ENCODE data around the gene CHD6.

The CHD6 gene

DNA sequence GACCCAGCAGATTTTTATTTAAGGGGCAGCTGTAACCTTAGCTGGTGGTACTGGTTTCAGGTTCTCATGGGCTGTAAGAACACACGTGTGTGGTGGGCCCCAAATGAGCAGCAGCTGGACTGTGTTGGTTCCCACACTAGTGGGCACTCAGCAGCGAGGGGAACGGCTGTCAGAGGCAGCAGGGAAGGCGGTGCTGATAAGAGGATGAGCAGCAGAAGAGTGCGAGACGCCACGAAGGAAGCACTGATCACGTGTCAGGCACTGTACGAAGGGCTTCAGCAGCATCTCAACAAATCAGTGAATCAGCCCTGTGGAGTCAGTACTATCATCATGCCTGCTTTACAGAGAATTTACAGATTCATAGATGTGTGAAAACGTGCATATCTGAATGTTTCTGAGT is 210.6 kb downstream of the CHD6 start:
- no peaks in the 10 kb centered on the region for H3K4me1 ChIP-seq (ENCODE audit: control insufficient read depth, insufficient read depth, low read length)
- H3K27ac ChIP-seq (ENCODE audit: low read depth, low read length), result no peak overlapping the region
- H3K9ac ChIP-seq (ENCODE audit: low read length), result no peak overlapping the region
- no peak overlapping the region for H3K4me3 ChIP-seq (ENCODE audit: low read depth, low read length)
- H3K36me3 ChIP-seq (ENCODE audit: control insufficient read depth, insufficient read depth, low read length), result peaks cover 92% of the 10 kb centered on the region
- no peaks in the 10 kb centered on the region for H3K27me3 ChIP-seq (ENCODE audit: control insufficient read depth, insufficient read depth, low read length)
- no peaks in the 10 kb centered on the region for H3K9me3 ChIP-seq (ENCODE audit: control insufficient read depth, insufficient read depth, low read depth, low read length)

DNA sequence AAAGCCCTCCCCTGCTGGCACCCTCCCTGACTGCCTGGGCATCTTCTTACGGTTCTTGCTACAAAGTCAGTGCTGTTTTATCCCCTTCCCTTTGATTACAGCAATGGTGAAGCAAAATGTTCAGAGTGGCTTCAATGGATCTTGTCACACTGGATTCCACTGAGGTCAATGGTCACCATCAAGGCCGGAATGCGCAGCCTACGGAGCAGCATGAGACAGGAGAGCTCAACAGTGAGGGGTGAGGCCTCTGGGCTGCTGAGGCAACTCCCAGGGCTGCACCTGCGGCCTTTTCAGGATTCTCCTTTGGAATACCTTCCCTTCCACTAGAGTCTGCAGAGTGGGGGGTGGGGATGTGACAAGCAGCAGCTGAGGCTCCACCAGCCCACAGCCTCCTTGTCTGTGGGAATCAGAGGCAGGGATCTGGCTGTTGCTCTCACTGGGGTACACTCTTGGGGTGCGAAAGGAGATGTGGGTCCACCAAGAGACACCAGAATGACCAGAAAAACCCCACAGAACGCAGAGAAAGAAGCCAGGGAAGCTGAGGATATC is 211.2 kb downstream of the CHD6 start:
- H3K27me3 ChIP-seq (ENCODE audit: control insufficient read depth, insufficient read depth, low read length), result no peaks in the 10 kb centered on the region
- no peak overlapping the region for H3K4me3 ChIP-seq (ENCODE audit: low read depth, low read length)
- H3K27ac ChIP-seq (ENCODE audit: low read depth, low read length), result no peak overlapping the region
- H3K9ac ChIP-seq (ENCODE audit: low read length), result peak overlapping the region; percentile 15
- H3K9me3 ChIP-seq (ENCODE audit: control insufficient read depth, insufficient read depth, low read depth, low read length), result no peaks in the 10 kb centered on the region
- no peaks in the 10 kb centered on the region for H3K4me1 ChIP-seq (ENCODE audit: control insufficient read depth, insufficient read depth, low read length)
- peaks cover 86% of the 10 kb centered on the region for H3K36me3 ChIP-seq (ENCODE audit: control insufficient read depth, insufficient read depth, low read length)

DNA sequence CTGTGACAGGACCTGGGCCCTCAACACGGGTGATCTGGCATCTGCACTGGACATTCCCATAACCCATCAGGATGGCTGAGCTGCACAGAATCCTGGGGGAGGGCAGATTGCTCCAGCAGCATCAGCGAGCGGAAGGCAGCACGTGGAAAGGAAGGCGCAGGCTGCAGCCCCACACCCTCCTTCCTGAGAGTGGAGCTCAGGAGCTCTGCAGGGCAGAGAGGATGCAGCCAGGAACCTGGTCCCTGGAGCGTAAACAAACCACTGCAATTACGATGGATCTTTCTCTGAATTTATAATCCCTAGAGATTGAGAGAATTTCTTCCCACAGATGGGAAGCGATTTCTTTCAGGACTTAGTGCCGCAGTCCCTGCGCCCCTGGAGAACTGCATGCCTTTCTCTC is 211.8 kb downstream of the CHD6 start:
- H3K4me1 ChIP-seq (ENCODE audit: control insufficient read depth, insufficient read depth, low read length), result no peaks in the 10 kb centered on the region
- peaks cover 80% of the 10 kb centered on the region for H3K36me3 ChIP-seq (ENCODE audit: control insufficient read depth, insufficient read depth, low read length)
- H3K9me3 ChIP-seq (ENCODE audit: control insufficient read depth, insufficient read depth, low read depth, low read length), result no peaks in the 10 kb centered on the region
- H3K27me3 ChIP-seq (ENCODE audit: control insufficient read depth, insufficient read depth, low read length), result no peaks in the 10 kb centered on the region
- H3K9ac ChIP-seq (ENCODE audit: low read length), result no peak overlapping the region
- no peak overlapping the region for H3K27ac ChIP-seq (ENCODE audit: low read depth, low read length)
- H3K4me3 ChIP-seq (ENCODE audit: low read depth, low read length), result no peak overlapping the region

DNA sequence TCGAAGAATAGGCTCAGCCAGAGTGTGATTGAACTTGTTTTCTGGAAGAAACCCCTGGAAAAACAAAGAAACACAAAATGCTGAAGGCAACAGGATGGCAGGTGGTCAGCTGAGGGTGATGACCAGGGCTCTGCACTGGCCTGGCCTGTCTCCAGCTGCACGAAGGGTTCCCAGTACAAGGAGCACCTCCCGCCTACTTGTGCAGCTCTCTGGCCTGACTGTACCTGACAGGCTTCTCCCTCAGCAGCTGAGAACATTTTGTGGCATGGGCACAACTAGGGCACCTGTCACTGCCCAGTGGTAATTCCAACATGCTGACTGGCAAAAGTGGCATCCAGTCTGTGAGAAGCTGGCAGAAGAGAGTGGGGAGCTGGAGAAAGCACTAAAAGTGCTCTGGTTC is 212.7 kb downstream of the CHD6 start:
- Histone ChIP-seq H3K27me3 (ENCODE audit: control insufficient read depth, insufficient read depth, low read length) (no peaks in the 10 kb centered on the region), H3K36me3 (ENCODE audit: control insufficient read depth, insufficient read depth, low read length) (peaks cover 71% of the 10 kb centered on the region), H3K27ac (ENCODE audit: low read depth, low read length) (no peak overlapping the region), H3K9me3 (ENCODE audit: control insufficient read depth, insufficient read depth, low read depth, low read length) (no peaks in the 10 kb centered on the region), H3K9ac (ENCODE audit: low read length) (no peak overlapping the region), H3K4me1 (ENCODE audit: control insufficient read depth, insufficient read depth, low read length) (no peaks in the 10 kb centered on the region), H3K4me3 (ENCODE audit: low read depth, low read length) (no peak overlapping the region)

DNA sequence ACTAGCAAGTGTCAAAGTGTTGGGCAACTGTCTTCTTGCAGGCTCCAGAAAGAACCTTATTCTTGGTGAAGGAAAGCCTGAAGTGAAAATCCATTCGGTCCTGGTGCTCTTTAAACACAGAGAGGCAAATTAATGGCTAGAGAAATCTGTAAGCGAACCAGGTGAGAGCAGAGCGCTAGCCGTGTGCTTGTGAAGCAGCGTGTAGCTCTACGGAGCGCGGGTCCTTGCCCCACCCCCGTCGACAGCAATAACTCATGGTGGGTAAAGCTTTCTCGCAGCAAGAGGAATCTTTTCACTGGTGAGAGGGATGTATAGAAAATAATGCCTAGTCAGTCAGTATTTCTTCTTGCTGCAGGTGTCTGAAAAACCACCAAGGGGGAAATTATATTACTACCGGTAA is 214.6 kb downstream of the CHD6 start:
- no peak overlapping the region for H3K9ac ChIP-seq (ENCODE audit: low read length)
- H3K36me3 ChIP-seq (ENCODE audit: control insufficient read depth, insufficient read depth, low read length), result peaks cover 52% of the 10 kb centered on the region
- H3K9me3 ChIP-seq (ENCODE audit: control insufficient read depth, insufficient read depth, low read depth, low read length), result no peaks in the 10 kb centered on the region
- H3K4me3 ChIP-seq (ENCODE audit: low read depth, low read length), result no peak overlapping the region
- H3K27me3 ChIP-seq (ENCODE audit: control insufficient read depth, insufficient read depth, low read length), result no peaks in the 10 kb centered on the region
- no peaks in the 10 kb centered on the region for H3K4me1 ChIP-seq (ENCODE audit: control insufficient read depth, insufficient read depth, low read length)
- H3K27ac ChIP-seq (ENCODE audit: low read depth, low read length), result no peak overlapping the region

DNA sequence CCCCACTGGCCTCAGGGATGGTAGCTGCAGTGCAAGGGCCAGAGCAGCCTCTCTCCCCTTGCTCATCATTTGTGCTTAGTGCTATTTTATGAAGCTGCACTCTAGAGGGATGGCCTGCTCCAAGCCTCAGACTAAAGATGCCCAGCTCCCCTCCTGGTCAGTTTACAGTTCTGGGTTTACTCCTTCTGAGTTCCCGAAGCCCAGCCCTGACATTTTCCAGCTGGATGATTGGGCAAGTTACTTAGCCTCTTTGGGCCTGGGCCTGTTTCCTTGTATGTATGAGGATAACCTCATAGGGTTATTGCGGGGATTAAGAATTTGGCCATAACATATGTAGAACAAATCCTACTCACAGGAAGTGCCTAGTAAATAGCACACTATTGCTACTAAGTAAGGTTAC is 219.8 kb downstream of the CHD6 start:
- Histone ChIP-seq H3K27ac (ENCODE audit: low read depth, low read length) (no peak overlapping the region), H3K9ac (ENCODE audit: low read length) (no peak overlapping the region), H3K4me3 (ENCODE audit: low read depth, low read length) (no peak overlapping the region), H3K4me1 (ENCODE audit: control insufficient read depth, insufficient read depth, low read length) (peaks cover 14% of the 10 kb centered on the region), H3K9me3 (ENCODE audit: control insufficient read depth, insufficient read depth, low read depth, low read length) (no peaks in the 10 kb centered on the region), H3K36me3 (ENCODE audit: control insufficient read depth, insufficient read depth, low read length) (peaks cover 4% of the 10 kb centered on the region), H3K27me3 (ENCODE audit: control insufficient read depth, insufficient read depth, low read length) (no peaks in the 10 kb centered on the region)

- H3K27ac ChIP-seq (ENCODE audit: low read depth, low read length), result no peak overlapping the region
- H3K9ac ChIP-seq (ENCODE audit: low read length), result no peak overlapping the region
- H3K27me3 ChIP-seq (ENCODE audit: control insufficient read depth, insufficient read depth, low read length), result no peaks in the 10 kb centered on the region
- no peaks in the 10 kb centered on the region for H3K36me3 ChIP-seq (ENCODE audit: control insufficient read depth, insufficient read depth, low read length)
- H3K4me3 ChIP-seq (ENCODE audit: low read depth, low read length), result no peak overlapping the region
- peaks cover 20% of the 10 kb centered on the region for H3K4me1 ChIP-seq (ENCODE audit: control insufficient read depth, insufficient read depth, low read length)
- H3K9me3 ChIP-seq (ENCODE audit: control insufficient read depth, insufficient read depth, low read depth, low read length), result no peaks in the 10 kb centered on the region
Observed at GRCh38 chr20:41395667-41396664, 222.2 kb downstream of the CHD6 start.

GRCh38 chr20:41394931-41395666 is 223.1 kb downstream of the CHD6 start:
- Histone ChIP-seq H3K4me1 (ENCODE audit: control insufficient read depth, insufficient read depth, low read length) (peaks cover 20% of the 10 kb centered on the region), H3K4me3 (ENCODE audit: low read depth, low read length) (no peak overlapping the region), H3K36me3 (ENCODE audit: control insufficient read depth, insufficient read depth, low read length) (no peaks in the 10 kb centered on the region), H3K9me3 (ENCODE audit: control insufficient read depth, insufficient read depth, low read depth, low read length) (no peaks in the 10 kb centered on the region), H3K27ac (ENCODE audit: low read depth, low read length) (no peak overlapping the region), H3K27me3 (ENCODE audit: control insufficient read depth, insufficient read depth, low read length) (no peaks in the 10 kb centered on the region), H3K9ac (ENCODE audit: low read length) (no peak overlapping the region)

DNA sequence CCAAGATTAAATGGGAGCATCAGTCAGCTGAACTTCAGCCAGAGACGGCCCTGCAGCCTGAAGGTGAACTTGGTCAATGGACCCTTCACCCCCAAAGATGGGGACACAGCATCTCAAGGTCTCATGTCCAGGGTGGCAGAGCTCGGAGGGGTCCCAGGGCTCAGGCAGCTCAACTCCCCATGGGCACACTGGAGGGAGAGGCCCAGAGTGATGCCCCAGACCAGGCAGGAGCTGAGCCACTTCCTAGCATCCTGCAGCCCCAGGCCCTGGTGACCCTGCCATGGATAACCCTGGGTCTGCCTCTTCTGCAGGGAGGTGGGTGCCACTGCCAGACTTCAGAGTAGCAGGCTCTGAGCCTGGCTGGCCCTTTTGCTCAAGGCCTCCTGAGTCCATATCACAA is 224.1 kb downstream of the CHD6 start:
- no peak overlapping the region for H3K9ac ChIP-seq (ENCODE audit: low read length)
- H3K36me3 ChIP-seq (ENCODE audit: control insufficient read depth, insufficient read depth, low read length), result no peaks in the 10 kb centered on the region
- H3K9me3 ChIP-seq (ENCODE audit: control insufficient read depth, insufficient read depth, low read depth, low read length), result no peaks in the 10 kb centered on the region
- H3K27ac ChIP-seq (ENCODE audit: low read depth, low read length), result no peak overlapping the region
- H3K4me1 ChIP-seq (ENCODE audit: control insufficient read depth, insufficient read depth, low read length), result peaks cover 20% of the 10 kb centered on the region
- H3K4me3 ChIP-seq (ENCODE audit: low read depth, low read length), result no peak overlapping the region
- H3K27me3 ChIP-seq (ENCODE audit: control insufficient read depth, insufficient read depth, low read length), result no peaks in the 10 kb centered on the region

DNA sequence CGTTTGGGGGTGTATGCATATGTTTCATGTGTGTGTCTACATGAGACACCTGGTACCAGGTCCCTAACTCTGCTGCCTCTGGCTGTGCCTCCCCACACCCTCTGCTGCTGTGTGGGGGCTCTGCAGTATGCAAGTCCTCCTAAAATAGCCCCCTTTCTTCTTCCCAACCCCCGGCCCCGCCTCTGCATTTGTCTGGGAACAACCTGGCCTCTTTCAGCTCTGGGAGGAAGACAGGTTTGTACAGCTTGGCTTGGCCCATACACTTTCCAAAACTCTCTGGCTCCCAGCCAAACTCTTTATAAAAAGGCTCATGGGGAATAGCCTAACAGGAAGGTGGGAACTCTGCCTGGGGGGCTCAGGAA is 224.5 kb downstream of the CHD6 start:
- H3K4me3 ChIP-seq (ENCODE audit: low read depth, low read length), result no peak overlapping the region
- no peaks in the 10 kb centered on the region for H3K36me3 ChIP-seq (ENCODE audit: control insufficient read depth, insufficient read depth, low read length)
- H3K27me3 ChIP-seq (ENCODE audit: control insufficient read depth, insufficient read depth, low read length), result no peaks in the 10 kb centered on the region
- peaks cover 20% of the 10 kb centered on the region for H3K4me1 ChIP-seq (ENCODE audit: control insufficient read depth, insufficient read depth, low read length)
- no peaks in the 10 kb centered on the region for H3K9me3 ChIP-seq (ENCODE audit: control insufficient read depth, insufficient read depth, low read depth, low read length)
- no peak overlapping the region for H3K27ac ChIP-seq (ENCODE audit: low read depth, low read length)
- no peak overlapping the region for H3K9ac ChIP-seq (ENCODE audit: low read length)
